Calu3 (cell line): ENCODE data around the gene SLC5A6. TPM values are rescaled to one million over a fixed set of nuclear protein-coding genes. Genes with fewer than 3 reads are reported as not detected.
A peak's percentile ranks its signal among the peaks of the same experiment; 100 is the strongest.

Experiments
- BruUV-seq: library from RNA; stranded (reverse); fragments of 400-500 nt; replicated peaks from 2 replicates; lab custom pipeline; 2021; lab: Mats Ljungman, UMichigan
- CTCF ChIA-PET: fragments of 300-600 bp; sonication (Branson Sonifier 250); formaldehyde crosslinking; loops from one replicate; lab custom pipeline; 2022; ENCODE audit warnings: antibody characterized with exemption; lab: Charles Lee
- DNase-seq: peaks from one replicate; pipeline ENCODE4 v3.0.0; 2022
- H3K27ac Mint-ChIP-seq: one replicate; pipeline ENCODE4 v1.8.0; 2022; ENCODE audit warnings: mixed read lengths; ENCODE audit not compliant: unreplicated experiment
- H3K27me3 Mint-ChIP-seq: one replicate; pipeline ENCODE4 v1.8.0; 2022; ENCODE audit warnings: mixed read lengths; ENCODE audit not compliant: unreplicated experiment
- H3K36me3 Mint-ChIP-seq: one replicate; pipeline ENCODE4 v1.8.0; 2022; ENCODE audit warnings: mild to moderate bottlenecking, moderate library complexity, mixed read lengths; ENCODE audit not compliant: insufficient read depth, unreplicated experiment
- H3K4me1 Mint-ChIP-seq: one replicate; pipeline ENCODE4 v1.8.0; 2022; ENCODE audit warnings: mild to moderate bottlenecking, low read depth, mixed read lengths; ENCODE audit not compliant: unreplicated experiment
- H3K4me3 Mint-ChIP-seq: one replicate; pipeline ENCODE4 v1.8.0; 2022; ENCODE audit warnings: mild to moderate bottlenecking, low read depth, moderate library complexity, mixed read lengths; ENCODE audit not compliant: unreplicated experiment
- H3K9me3 Mint-ChIP-seq: one replicate; pipeline ENCODE4 v1.8.0; 2022; ENCODE audit warnings: low read depth, mixed read lengths; ENCODE audit not compliant: unreplicated experiment
- intact Hi-C: fragments of 100-400 bp; cut with micrococcal nuclease; formaldehyde crosslinking; loops from one replicate; pipeline ENCODE4 v1.10.0; 2022; ENCODE audit not compliant: unreplicated experiment
- total RNA-seq: library from RNA; stranded (reverse); gene quantifications from 2 replicates; pipeline ENCODE4 v1.2.3, GENCODE V29; 2022
- TF ChIP-seq, protein P1 (sequence below): fragments of 200-600 bp; IDR thresholded peaks from one replicate; pipeline ENCODE4 v1.8.0; 2022; ENCODE audit warnings: antibody characterized with exemption; ENCODE audit not compliant: unreplicated experiment

Gene SLC5A6
- total RNA-seq, 1 experiment from 2014 or later, result 39.6 TPM

DNA sequence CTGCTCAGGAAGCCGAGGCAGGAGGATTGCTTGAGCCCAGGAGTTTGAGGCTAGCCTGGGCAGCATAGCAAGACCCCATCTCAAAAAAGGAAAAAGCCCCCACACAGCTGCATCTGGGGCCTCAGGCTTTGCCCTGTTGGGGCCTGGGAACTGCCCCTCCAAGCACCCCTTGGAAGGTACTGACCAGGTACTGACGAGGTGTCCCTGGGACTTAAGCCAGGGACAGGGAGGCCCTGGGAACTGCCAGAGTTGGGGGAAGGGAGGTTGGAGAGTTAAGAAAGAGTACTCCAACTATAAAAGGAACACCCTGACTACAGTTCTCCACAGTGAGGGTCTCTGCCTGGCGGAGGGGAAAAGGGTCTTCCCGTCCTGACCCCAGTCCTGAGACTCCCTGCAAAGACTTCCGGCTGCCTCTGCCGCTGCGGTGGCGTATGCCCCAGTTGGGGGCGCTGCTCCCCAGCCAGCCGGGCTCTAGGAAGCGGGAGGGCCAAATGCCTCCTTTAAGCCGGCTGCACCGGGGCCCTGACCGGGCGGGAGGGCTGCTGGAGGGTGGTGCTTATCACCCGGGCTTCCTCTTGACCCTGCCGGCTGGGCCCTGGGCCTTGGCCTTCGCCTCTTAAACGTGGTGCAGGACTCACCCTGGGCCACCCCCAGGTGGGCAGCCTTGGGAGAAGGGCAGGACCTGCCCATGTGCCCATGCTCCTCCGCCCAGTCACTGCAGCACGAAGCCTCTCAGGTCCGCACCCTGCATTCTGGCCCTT, 38.0 kb upstream of the SLC5A6 start:
- Mint-ChIP-seq H3K27ac (no peak overlapping the region), H3K9me3 (no peaks in the 10 kb centered on the region), H3K36me3 (peaks cover 22% of the 10 kb centered on the region), H3K4me1 (no peaks in the 10 kb centered on the region), H3K27me3 (peaks cover 62% of the 10 kb centered on the region), H3K4me3 (no peak overlapping the region)
- intact Hi-C loops, result no loop called here
- CTCF ChIA-PET, result interaction anchor here (1.0 to 1.3 kb wide), 2 partner anchors 30 to 53 kb away, joined by 8 to 11 read pairs; no protein-coding TSS in a partner anchor
- DNase-seq, result peak; percentile 68
- no TSS peak for BruUV-seq
- TF ChIP-seq, protein P1, sequence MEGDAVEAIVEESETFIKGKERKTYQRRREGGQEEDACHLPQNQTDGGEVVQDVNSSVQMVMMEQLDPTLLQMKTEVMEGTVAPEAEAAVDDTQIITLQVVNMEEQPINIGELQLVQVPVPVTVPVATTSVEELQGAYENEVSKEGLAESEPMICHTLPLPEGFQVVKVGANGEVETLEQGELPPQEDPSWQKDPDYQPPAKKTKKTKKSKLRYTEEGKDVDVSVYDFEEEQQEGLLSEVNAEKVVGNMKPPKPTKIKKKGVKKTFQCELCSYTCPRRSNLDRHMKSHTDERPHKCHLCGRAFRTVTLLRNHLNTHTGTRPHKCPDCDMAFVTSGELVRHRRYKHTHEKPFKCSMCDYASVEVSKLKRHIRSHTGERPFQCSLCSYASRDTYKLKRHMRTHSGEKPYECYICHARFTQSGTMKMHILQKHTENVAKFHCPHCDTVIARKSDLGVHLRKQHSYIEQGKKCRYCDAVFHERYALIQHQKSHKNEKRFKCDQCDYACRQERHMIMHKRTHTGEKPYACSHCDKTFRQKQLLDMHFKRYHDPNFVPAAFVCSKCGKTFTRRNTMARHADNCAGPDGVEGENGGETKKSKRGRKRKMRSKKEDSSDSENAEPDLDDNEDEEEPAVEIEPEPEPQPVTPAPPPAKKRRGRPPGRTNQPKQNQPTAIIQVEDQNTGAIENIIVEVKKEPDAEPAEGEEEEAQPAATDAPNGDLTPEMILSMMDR, result peak; percentile 84

DNA sequence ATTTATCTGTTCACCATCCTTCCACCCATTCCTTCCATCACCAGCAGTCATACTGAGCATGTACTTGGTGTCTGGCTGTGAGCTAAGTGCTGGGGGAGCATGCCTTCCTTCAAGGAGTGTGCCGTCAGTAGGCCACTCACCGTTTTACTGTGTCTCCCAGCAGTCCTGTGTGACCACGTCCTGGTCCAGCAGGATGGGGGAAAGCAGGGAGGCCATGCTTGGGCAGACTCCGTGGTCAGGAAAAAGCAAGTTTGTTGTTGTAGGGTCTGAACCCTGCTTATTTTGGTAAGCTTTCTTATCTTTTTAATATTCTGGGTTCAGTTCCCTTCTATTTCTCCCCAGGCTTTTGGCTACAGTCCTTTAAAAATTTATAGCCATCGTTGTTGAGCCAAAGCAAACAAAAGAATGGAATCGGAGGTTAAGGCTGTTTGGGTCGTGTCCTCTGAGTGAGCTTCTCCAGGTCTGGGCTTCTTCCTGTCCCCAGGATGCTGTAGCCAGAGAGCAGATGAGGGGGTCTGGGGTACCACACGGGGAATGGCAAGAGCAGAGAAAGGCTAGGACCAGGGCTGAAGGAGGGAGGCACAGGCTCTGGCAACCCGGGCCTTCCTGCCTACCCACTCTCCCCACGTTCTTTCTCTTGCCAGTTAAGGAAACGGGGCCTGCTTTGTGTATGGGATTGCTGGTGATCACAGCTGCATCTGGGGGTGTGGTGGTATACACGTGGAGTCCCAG, 37.3 kb upstream of the SLC5A6 start:
- Mint-ChIP-seq H3K27me3 (peaks cover 55% of the 10 kb centered on the region), H3K4me1 (no peaks in the 10 kb centered on the region), H3K27ac (no peak overlapping the region), H3K36me3 (peaks cover 22% of the 10 kb centered on the region), H3K4me3 (no peak overlapping the region), H3K9me3 (no peaks in the 10 kb centered on the region)
- no TSS peak for BruUV-seq
- TF ChIP-seq, protein P1, result no peak
- DNase-seq, result no peak
- intact Hi-C loops, result no loop called here
- CTCF ChIA-PET, result interaction anchor here (0.7 to 1.0 kb wide), 2 partner anchors 30 to 34 kb away, joined by 3 to 8 read pairs; no protein-coding TSS in a partner anchor

GRCh38 chr2:27247893-27248292, 35.8 kb upstream of the SLC5A6 start:
- Mint-ChIP-seq H3K27ac (peak overlapping the region; percentile 13), H3K27me3 (peaks cover 49% of the 10 kb centered on the region), H3K4me1 (no peaks in the 10 kb centered on the region), H3K9me3 (no peaks in the 10 kb centered on the region), H3K36me3 (peaks cover 33% of the 10 kb centered on the region), H3K4me3 (no peak overlapping the region)
- intact Hi-C loops, result no loop called here
- CTCF ChIA-PET, result no interaction called here
- DNase-seq, result no peak
- TF ChIP-seq, protein P1, result no peak
- no TSS peak for BruUV-seq

DNA sequence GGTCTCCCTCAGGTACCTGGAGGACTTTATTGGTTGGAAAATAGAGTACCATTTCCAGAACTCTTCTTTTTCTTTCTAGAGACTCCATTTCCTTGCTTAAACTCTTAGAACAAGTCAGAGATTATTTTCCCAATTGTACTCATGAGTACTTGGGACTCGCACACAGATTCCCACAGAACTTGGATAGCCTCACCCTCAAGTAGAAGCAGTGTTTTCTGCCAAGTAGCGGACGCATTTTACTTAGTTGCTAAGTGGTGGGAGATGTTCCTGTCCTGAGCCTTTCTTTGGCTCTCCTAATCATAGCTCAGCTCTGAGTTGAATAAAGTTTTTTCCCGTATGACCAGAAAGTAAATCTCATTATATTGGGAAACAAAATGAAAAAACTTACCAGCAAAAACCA, 33.6 kb upstream of the SLC5A6 start:
- H3K4me3 Mint-ChIP-seq, result no peak overlapping the region
- intact Hi-C loops, result no loop called here
- no peaks in the 10 kb centered on the region for H3K9me3 Mint-ChIP-seq
- no TSS peak for BruUV-seq
- H3K36me3 Mint-ChIP-seq, result peaks cover 47% of the 10 kb centered on the region
- no peak for DNase-seq
- no peaks in the 10 kb centered on the region for H3K4me1 Mint-ChIP-seq
- TF ChIP-seq, protein P1, result no peak
- peaks cover 37% of the 10 kb centered on the region for H3K27me3 Mint-ChIP-seq
- CTCF ChIA-PET, result no interaction called here
- no peak overlapping the region for H3K27ac Mint-ChIP-seq
